BJ (cell line): ENCODE data around the gene TTLL5. TPM values are rescaled to one million over a fixed set of nuclear protein-coding genes. Genes with fewer than 3 reads are reported as not detected.
"Not testable (repeated sequence)": the region's sequence is repeated elsewhere in the genome, so short reads cannot be mapped to it uniquely, and the experiment has no call there.

ENCODE experiments used
- CTCF ChIA-PET: fragments of 350-600 bp; formaldehyde crosslinking; extraction: SDS; loops from one replicate; lab custom pipeline; 2021; ENCODE audit warnings: antibody characterized with exemption, inconsistent platforms; lab: Yijun Ruan, JAX
- POLR2A ChIA-PET: fragments of 300-600 bp; sonication (Branson Sonifier 250); formaldehyde crosslinking; extraction: SDS; loops from one replicate; lab custom pipeline; 2021; ENCODE audit warnings: antibody characterized with exemption; lab: Charles Lee
- DNase-seq: peaks from one replicate; pipeline ENCODE4 v3.0.0-alpha.2; 2011; ENCODE audit warnings: low read depth
- H3K27me3 ChIP-seq: 2 replicates; pipeline ENCODE4 v1.6.0; 2011; ENCODE audit warnings: low read length; ENCODE audit not compliant: control insufficient read depth, insufficient read depth
- H3K36me3 ChIP-seq: 2 replicates; pipeline ENCODE4 v1.5.1; 2011; ENCODE audit warnings: low read length; ENCODE audit not compliant: control insufficient read depth, insufficient read depth
- H3K4me3 ChIP-seq: 2 replicates; pipeline ENCODE4 v1.5.1; 2011; ENCODE audit warnings: low read depth, mild to moderate bottlenecking, control low read depth, low read length
- polyA plus RNA-seq: library from polyadenylated mRNA; depleted of rRNA; stranded (reverse); fragments of >200 nt; gene quantifications from 2 replicates; pipeline ENCODE4 v1.2.3, GENCODE V29; 2011
- TF ChIP-seq, protein P1 (sequence below): IDR thresholded peaks from 2 replicates; pipeline ENCODE4 v1.5.1; 2011; ENCODE audit warnings: low read depth, mild to moderate bottlenecking, control low read depth, inconsistent platforms, low read length, moderate library complexity; ENCODE audit not compliant: insufficient read depth

Gene TTLL5
- polyA plus RNA-seq, 1 experiment: 9.9 TPM

DNA sequence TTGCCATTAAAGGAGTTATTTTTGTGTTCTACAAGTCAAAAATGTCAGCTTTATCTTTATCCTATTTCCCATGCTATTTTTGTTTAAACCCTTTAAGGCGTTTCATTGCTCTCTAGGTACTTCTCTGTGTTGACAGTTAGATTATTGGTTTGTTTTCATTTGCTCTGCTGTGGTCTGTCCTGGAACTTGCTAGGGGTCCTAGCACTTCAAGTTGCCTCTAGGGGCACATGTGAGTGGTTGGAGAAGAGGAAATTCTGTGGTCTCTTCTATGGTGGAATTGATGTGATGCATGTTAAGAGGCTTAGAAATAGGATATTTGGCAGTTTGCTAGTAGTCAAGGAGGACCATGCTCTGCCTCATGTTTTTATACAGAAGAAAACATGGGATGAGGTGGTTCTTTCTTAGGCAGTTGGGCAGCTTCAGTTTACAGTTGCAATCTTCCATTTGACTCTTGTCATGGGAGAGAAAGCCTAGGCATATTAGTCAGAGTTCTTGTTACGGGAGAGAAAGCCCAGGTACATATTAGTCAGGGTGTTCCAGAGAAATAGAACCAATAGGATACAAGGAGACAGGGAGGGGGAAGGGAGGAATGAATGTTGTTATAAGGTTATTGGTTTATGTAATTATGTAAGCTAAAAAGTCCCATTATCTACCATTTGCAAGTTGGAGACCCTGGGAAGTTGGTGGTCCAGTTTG is 14.4 kb downstream of the TTLL5 start:
- Histone ChIP-seq H3K36me3 (no peaks in the 10 kb centered on the region), H3K4me3 (no peak overlapping the region), H3K27me3 (no peaks in the 10 kb centered on the region)
- no peak for DNase-seq
- ChIA-PET CTCF (interaction anchor here (1.5 kb wide), 1 partner anchor 33 kb away, joined by 7 read pairs; no protein-coding TSS in a partner anchor), POLR2A (no interaction called here)
- TF ChIP-seq, protein P1, sequence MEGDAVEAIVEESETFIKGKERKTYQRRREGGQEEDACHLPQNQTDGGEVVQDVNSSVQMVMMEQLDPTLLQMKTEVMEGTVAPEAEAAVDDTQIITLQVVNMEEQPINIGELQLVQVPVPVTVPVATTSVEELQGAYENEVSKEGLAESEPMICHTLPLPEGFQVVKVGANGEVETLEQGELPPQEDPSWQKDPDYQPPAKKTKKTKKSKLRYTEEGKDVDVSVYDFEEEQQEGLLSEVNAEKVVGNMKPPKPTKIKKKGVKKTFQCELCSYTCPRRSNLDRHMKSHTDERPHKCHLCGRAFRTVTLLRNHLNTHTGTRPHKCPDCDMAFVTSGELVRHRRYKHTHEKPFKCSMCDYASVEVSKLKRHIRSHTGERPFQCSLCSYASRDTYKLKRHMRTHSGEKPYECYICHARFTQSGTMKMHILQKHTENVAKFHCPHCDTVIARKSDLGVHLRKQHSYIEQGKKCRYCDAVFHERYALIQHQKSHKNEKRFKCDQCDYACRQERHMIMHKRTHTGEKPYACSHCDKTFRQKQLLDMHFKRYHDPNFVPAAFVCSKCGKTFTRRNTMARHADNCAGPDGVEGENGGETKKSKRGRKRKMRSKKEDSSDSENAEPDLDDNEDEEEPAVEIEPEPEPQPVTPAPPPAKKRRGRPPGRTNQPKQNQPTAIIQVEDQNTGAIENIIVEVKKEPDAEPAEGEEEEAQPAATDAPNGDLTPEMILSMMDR: no peak

DNA sequence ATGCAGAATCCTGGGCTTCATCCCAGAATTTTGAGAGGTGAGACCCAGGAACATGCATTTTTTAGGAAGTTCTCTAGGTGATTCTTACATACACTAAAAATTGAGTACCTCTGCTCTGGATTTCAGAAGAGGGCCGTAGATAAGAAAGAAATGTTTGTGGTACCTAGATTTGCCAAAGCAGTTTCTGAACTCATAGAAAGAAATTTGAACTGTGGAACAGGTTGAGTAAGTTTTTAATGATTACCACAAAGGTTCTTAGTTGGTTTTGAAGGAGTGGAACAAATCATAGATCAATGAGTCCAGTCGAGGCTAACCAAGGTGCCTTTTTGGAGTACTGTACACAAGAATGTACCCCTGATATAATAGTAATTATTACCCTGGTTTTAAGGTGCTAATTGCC is 24.9 kb downstream of the TTLL5 start:
- Histone ChIP-seq H3K27me3 (no peaks in the 10 kb centered on the region), H3K36me3 (peaks cover 3% of the 10 kb centered on the region), H3K4me3 (no peak overlapping the region)
- TF ChIP-seq, protein P1: no peak
- POLR2A ChIA-PET: no interaction called here
- CTCF ChIA-PET: interaction anchor here (1.6 to 2.2 kb wide), 2 partner anchors 14 to 23 kb away, joined by 4 to 6 read pairs; no protein-coding TSS in a partner anchor
- no peak for DNase-seq

DNA sequence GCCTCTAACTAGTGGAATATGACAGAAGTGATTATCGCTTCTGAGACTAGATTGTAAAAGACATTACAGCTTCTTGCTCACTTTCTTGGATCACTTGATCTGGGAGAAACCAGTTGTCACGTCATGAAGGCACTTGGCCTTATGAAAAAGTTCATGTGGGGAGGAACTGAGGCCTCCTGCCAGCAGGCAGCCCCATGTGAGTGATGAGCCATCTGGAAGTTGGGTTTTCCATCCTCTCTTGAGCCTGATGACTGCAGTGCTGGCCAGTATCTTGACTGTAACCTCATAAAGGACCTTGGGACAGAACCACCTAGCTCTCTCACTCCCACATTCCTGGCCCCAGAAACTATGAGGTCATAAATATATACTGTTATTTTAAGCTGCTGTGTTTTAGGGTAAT is 28.0 kb downstream of the TTLL5 start:
- H3K36me3 ChIP-seq: peaks cover 6% of the 10 kb centered on the region
- ChIA-PET POLR2A (no interaction called here), CTCF (interaction anchor here (1.3 to 2.4 kb wide), 2 partner anchors 20 to 664 kb away, joined by 3 to 10 read pairs; no protein-coding TSS in a partner anchor)
- peak; percentile 10 for DNase-seq
- no peak overlapping the region for H3K4me3 ChIP-seq
- H3K27me3 ChIP-seq: no peaks in the 10 kb centered on the region
- TF ChIP-seq, protein P1: no peak

DNA sequence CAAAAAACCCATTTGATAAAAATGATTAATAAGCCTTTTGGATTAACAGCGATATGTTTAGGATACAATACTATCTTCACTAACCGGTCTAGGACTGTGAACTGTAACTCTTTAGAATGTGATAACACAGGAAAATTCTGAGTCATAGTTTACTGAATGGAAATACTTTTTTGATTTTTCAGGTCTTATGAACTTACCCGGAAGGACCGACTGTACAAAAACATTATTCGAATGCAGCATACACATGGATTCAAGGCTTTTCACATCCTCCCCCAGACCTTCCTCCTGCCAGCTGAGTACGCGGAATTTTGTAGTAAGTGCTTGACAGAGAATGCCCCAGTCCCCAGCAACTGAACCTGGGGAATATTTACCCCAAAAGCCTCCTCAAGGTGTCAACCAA is 29.0 kb downstream of the TTLL5 start:
- no peak for DNase-seq
- H3K36me3 ChIP-seq: peaks cover 6% of the 10 kb centered on the region
- H3K4me3 ChIP-seq: no peak overlapping the region
- no peaks in the 10 kb centered on the region for H3K27me3 ChIP-seq
- TF ChIP-seq, protein P1: no peak
- ChIA-PET CTCF (interaction anchor here (2.4 kb wide), 1 partner anchor 19 kb away, joined by 10 read pairs; no protein-coding TSS in a partner anchor), POLR2A (no interaction called here)

DNA sequence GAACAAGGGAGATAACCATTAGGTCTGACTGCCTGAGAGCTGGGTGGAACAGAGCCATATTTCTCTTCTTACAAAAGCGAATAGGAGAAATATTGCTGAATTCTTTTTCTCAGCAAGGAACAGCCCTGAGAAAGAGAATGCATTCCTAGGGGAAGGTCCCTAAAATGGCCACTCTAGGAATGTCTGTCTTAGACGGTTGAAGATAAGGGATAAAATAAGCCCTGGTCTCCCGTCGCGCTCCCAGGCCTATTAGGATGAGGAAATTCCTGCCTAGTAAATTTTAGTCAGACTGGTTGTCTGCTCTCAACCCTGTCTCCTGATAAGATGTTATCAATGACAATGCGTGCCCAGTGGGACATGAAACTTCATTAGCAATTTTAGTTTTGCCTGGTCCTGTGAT is 34.0 kb downstream of the TTLL5 start:
- ChIA-PET POLR2A (interaction anchor here (0.7 kb wide), 1 partner anchor 291 kb away, joined by 16 read pairs; the partner anchor contains the start of gene IFT43), CTCF (interaction anchor here (0.6 to 0.9 kb wide), 2 partner anchors 14 to 791 kb away, joined by 3 read pairs; no protein-coding TSS in a partner anchor)
- H3K27me3 ChIP-seq, DNase-seq, H3K4me3 ChIP-seq, H3K36me3 ChIP-seq: not testable (repeated sequence)
